Activated gamma-delta T cell treated with Interleukin-2 at 50 U/mL for 16 hours (primary cell): Measurements from ENCODE around the gene COX6B1.
"Not testable (repeated sequence)": the region's sequence is repeated elsewhere in the genome, so short reads cannot be mapped to it uniquely, and the experiment has no call there.

Source experiments
- DNase-seq: peaks from one replicate; pipeline ENCODE4 v3.0.0-alpha.2; 2020

COX6B1 gene, protein sequence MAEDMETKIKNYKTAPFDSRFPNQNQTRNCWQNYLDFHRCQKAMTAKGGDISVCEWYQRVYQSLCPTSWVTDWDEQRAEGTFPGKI

DNA sequence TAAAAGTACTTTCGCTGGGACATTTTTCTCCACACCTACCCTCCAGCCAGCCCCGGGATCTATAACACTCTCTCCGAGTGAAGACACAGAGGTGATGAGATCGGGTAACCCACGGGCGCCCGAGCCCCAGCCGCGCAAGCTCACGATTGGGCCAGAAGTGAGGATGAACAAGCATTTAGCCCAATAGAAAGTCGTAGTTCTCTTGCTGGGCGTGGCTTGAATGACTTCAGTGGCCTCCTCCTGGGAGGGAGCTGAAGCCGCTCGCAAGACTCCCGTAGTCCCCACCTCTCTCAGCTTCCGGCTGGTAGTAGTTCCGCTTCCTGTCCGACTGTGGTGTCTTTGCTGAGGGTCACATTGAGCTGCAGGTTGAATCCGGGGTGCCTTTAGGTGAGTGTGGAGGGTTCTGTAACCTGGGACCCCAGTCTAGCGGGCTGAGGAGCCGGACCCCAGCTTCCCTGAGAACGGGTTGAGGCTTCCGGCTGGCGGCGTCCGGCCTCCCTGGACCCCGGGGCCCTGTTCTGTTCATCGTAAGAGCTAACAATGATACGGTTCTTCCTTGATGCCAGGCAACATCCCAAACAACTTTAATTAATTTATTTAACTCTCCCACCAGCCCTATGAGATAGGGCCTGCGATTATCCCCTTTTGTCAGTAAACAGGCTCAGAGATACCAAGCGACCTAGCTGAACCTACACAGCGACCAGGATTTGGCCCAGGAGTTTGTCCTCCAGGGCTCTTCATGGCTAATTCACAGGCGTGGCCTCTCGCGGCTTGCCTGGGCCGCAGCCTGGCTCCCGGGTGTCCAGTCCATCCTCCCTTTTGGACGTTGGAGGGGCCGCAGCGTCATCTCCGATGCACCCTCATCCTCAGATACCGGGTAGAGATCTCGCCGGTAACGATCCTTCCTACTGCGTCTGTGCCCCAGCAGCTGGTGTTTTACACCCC lies at the start of gene COX6B1:
TSS of gene COX6B1 (plus strand) at position 307 of the 945 bp plus-strand sequence. CDS start 2,921 bp downstream, outside the sequence.
- DNase-seq = peak; percentile 90

DNA sequence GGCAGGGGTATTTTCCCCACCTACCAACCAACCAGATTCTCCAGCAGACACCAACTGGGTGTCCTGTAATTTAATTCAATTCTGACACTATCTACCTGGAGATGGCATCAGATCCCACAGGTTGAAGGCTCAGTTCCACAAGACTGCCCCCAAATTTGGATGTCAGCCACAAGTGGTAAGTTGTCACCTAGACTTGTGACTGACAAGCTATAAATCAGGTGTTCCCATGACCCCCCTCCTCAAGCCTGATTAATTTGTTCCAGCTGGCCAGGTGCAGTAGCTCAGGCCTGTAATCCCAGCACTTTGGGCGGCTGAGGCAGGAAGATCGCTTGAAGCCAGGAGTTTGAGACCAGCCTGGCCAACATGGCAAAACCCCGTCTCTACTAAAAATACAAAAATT lies 46.2 kb upstream of the COX6B1 start:
- no peak for DNase-seq

DNA sequence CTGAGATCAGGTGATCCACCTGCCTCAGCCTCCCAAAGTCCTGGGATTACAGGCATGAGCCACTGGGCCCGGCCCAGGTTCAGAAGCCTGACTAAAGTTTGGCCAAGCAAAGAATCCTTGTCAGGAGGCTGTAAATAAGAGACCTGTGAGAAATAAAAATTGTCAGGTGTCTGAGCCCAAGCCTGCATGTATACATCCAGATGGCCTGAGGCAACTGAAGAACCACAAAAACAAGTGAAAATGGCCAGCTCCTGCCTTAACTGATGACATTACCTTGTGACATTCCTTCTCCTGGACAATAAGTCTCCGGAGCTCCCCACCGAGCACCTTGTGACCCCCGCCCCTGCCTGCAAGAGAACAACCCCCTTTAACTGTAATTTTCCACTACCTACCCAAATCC lies 43.7 kb upstream of the COX6B1 start:
- DNase-seq = not testable (repeated sequence)

DNA sequence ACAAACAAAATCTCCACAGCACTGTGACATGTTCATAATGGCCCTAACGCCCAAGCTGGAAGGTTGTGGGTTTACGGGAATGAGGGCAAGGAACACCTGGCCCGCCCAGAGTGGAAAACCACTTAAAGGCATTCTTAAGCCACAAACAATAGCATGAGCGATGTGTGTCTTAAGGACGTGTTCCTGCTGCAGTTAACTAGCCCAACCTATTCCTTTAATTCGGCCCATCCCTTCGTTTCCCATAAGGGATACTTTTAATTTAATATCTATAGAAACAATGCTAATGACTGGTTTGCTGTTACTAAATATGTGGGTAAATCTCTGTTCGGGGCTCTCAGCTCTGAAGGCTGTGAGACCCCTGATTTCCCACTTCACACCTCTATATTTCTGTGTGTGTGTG lies 41.0 kb upstream of the COX6B1 start:
- not testable (repeated sequence) for DNase-seq

DNA sequence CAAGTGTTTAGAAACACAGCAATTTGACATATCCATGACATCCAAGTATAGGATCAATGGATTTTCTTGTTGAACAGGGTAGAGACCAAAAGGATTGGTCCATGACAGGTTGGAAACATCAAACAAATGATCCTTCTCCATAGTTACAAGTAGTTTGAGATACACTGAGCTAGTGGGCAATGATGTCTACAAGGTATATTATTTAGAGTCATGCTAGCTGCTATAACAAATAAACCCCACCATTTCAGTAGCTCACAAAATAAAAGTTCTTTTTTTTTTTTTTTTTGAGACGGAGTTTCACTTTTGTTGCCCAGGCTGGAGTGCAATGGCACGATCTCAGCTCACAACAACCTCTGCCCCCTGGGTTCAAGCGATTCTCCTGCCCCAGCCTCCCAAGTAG lies 40.5 kb upstream of the COX6B1 start:
- no peak for DNase-seq

DNA sequence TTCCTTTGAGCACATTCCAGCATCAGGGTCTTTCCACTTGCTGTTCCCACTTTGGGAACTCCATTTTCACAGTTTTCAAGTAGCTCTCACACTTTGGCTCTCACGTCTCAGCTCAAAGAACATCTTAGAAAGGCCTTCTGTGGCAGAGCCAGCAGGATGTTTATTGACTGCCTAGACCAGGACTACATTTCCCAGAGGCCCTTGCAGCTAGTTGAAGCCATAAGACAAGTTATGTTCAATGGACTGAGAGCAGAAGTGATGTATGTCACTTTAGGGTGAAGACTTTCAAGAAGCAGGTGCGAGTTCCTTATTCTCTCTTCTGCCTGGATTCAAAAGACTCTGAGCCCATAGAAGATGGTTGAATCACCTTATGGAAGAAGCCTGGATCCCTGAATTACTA lies 39.9 kb upstream of the COX6B1 start:
- no peak for DNase-seq

DNA sequence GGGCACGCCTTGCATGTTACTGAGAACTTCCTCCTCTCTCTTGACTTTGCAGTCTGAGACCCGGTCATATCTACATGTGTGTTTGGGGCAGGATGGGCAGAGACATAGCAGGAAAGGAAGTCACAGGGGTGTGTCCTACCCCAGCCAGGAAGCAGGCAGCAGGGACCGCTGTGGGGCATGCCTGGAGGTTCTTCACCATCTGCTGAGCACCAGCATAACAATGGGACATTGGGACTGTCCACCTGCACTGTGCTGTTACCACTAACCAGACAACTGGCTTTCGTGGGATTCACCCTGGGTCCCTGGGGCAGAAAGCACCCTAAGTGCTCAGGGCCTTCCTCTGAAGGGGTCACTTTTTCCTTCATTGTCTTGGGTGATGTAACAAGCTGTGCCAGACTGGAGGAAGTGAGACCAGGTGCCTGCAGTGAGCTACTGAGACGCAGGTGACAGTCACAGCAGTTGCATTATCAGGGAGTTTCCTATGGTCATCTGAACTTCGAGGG lies 38.2 kb upstream of the COX6B1 start:
- no peak for DNase-seq

DNA sequence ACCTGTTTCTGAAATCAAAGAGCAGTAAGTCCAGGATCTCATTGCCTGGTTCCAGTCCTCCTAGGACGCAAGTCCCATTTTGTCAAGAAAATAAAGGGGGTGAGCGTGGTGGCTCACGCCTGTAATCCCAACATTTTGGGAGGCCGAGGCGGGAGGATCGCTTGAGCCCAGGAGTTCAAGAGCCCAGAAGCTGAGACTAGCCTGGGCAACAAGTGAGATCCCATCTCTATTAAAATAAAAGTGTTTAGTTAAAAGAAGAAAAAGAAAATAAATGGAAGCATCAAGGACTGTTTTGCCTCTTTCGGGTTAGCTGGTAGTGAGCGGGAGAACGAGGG lies 35.9 kb upstream of the COX6B1 start:
- DNase-seq = no peak

DNA sequence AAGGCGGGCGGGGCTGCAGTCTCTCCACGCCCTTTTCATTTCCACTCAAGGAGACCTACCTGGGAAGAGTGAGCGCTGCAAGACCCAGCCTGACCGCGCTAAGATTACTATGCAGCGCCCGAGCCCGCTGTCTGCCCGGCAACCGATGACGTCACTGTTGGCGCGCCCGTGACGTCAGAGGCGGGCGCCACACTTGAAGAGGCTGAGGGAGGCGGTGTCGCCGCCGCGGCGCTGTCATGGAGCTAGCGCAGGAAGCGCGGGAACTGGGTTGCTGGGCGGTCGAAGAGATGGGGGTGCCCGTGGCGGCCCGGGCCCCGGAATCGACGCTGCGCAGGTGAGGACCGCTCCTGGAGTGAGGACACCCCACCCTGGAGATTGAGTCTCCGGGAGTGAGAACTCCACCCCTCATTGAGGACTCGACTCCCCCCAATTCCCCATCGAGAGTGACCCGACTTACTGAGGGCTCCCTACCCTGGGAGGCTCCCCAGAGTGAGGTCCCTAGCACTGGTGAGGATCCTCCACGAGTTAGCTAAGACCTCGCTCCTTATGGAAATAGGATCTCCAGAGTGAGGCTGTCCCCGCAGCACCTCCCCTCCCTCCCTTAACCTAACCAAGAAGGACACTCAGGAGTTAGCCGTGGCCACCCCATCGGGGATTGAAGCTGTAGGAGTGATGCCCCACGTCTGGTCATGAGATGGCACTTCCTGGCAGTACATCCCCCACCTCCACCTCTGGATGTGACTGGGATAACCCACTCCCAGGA lies 35.4 kb upstream of the COX6B1 start, which contains the start of gene HAUS5:
TSS of gene HAUS5 (plus strand) at position 177 of the 763 bp plus-strand sequence. CDS start at position 237, 60 bp downstream.
- peak; percentile 93 for DNase-seq

DNA sequence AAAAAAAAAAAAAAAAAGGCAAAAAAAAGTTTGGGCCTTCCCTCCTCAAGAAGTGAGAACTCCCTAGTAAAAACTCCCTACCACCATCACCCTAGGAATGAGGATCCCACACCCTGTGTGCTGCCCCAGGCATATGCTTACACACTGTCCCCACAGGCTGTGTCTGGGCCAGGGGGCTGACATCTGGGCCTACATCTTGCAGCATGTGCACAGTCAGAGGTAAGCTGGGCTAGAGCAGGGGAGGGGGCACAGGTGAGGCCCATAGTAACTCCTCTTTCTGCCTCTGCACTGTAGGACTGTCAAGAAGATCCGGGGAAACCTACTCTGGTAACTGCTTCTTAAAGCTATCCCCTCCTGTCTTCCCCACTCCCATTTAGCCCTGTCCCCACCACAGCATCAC lies 34.5 kb upstream of the COX6B1 start:
- no peak for DNase-seq

DNA sequence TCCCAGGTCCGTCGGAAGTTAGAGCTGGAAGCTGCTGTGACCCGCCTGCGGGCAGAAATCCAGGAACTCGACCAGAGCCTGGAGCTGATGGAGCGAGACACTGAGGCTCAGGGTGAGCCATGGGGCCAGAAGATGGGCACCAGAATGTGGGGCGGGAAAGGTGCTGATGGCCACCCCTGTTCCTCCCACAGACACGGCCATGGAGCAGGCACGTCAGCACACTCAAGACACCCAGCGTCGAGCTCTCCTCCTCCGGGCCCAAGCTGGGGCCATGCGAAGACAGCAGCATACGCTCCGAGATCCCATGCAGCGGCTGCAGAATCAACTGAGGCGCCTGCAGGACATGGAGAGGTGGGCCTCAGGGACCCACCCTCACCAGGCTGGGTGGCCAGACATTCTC lies 33.1 kb upstream of the COX6B1 start:
- DNase-seq = no peak

DNA sequence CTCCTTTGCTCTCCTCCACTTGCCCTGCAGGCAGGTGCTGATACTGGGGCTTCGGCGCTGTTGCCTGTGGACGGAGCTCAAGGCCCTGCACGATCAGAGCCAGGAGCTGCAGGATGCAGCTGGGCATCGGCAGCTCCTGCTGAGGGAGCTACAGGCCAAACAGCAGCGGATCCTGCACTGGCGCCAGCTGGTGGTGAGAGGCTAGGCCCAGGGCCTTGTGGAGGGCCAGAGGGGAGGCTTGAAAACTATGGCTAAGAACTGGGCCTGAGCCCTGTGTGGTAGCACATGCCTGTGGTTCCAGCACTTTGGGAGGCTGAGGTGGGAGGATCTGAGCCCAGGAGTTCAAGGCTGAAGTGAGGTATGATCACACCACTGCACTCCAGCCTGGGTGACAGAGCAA lies 29.3 kb upstream of the COX6B1 start:
- no peak for DNase-seq

DNA sequence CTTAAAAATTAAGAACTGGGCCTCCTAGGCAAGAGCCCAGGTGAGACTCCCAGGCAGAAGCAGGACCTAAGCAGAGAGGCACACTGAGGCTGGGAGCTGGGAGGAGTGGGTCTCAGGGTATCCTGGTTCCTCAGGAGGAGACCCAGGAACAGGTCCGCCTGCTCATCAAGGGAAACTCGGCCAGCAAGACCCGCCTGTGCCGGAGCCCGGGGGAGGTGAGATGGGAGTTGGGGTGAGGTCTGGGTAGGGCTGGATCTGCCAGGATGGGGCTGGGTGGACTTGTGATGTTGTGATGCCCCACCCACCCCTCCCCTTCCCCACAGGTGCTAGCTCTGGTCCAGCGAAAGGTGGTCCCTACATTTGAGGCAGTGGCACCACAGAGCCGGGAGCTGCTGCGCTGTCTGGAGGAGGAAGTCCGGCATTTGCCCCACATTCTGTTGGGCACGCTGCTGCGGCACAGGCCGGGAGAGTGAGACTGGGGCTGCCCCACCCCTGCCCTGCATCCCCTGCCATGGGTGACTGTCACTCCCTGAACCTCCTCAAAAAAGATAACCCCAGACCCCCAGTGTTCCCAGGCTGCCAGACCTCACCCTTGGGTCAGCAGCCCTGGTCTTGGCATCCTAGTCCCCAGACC lies 28.7 kb upstream of the COX6B1 start:
- no peak for DNase-seq

DNA sequence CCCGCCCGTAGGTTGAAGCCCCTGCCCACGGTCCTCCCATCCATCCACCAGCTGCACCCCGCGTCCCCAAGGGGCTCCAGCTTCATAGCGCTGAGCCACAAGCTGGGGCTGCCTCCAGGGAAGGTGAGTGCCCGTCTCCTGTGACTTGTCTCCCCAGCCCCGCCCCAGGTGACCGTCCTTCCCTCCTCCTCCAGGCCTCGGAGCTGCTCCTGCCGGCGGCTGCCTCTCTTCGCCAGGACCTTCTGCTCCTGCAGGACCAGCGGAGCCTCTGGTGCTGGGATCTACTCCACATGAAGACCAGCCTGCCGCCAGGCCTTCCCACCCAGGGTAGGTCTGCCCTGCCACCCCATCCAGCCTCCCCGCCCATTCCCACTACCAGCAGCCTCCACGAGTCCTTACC lies 28.1 kb upstream of the COX6B1 start:
- DNase-seq = no peak

DNA sequence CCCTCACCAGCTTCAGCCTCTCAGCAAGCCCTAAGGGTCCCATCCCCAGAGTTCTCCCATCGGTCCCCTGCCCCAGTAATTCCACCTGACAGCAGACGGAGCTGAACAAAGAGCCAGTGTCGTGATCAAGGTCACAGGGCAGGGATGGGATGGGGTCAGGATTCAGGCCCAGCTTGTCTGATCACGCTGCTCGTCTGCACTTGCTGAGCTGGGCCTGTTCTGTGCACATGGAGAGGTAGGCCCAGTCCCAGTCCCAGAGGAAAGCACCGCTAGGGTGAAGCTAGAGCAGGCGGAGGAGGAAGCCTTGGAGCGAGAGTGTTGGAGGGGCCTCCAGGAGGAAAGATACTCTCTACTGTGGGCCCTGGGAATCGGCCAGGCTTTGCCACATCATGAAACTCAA lies 26.4 kb upstream of the COX6B1 start:
- no peak for DNase-seq

DNA sequence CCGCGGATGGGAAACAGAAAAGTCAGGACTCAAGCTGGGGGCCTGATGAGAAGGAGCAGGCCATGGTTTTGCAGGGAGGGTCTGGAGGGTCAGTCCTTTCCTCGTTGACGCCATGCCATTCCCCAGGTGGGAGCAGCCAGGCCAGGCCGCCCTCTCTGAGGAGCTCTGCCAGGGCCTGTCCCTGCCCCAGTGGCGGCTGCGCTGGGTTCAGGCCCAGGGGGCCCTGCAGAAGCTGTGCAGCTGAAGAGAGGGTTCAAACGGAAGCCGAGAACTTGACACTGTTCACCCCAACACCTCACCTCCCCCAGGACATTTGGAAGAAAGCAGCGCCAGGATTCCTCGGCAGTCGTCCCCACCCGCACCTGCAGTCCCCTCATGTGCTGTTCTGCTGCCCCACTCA lies 25.4 kb upstream of the COX6B1 start:
- no peak for DNase-seq

DNA sequence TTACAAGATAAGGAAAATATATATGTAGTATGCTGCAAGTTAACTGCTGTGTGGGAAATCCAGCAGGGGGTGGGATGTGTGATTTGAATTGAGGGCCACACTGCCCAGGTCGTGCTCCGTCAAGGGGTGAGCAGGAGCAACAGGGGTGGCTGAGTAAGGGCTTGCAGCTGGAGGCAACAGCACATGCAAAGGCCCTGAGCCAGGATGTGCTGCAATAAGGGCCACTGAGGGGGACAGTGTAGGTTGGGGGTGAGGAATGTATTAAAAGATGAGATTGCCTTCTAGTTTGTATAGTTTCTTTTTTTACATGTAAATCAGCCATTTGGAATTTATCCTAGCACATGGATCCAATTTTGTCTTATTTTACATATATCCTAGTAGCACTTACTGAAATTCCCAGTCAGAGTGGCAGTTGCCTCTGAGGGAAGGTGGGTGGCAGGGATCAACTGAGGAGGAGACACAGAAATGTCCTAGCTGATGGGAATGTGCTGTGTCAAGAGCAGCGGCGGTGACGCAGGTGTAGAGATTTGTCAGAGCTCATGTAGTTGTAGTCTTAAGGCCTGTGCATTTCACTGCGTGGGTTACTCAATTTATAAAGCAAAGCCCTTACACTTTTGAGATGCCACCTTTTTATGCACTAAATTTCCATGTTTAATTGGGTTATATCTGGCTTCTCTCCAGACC lies 24.7 kb upstream of the COX6B1 start:
- DNase-seq = no peak

DNA sequence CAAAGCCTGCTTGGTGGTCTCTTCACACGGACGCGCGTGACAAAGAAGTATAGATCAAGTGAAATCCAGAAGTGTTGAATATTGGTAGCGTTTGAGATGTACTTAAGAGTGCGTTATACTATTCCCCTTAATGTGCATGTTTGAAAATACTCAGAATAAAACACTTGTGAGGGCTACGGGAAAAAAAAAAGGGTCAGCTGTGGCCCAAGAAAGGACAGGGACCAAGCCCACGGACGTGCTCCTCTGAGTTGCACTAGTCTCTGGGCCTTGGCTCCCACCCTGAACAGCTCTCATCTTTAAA lies 19.9 kb upstream of the COX6B1 start:
- DNase-seq = no peak

DNA sequence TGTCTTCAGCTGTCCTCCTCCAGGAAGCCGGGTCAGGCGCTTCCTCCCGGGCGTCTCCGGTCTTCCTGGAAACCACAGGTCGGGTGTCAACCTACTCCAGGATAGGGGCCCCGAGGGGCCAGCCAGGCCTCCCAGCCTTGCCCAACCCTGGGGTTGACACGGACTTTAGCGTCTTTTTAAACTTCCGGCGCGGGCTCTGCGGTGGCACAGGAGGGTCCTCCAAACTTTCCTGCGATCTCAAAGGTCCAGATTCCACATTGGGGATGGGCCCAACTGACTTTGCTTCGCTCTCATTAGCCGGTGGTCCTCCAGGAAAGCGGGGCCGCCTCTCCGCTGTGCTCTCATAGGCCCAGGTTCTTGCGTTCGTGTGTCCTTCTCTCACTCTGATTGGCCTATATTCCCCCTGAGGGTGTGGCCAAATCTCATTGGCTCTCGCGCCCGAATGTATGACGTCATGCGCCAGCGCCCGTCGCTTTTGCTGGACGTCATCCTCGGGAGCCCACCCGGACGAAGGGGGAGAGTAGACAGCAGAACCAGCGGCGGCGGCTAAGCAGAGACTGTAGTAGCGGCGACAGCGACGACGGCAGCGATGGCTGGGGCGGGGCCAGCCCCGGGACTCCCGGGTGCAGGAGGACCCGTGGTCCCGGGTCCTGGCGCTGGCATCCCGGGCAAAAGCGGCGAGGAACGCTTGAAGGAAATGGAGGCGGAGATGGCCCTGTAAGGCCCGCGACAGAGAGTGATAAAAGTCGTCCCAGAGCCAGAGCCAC lies 19.4 kb upstream of the COX6B1 start, which contains the start of gene RBM42:
TSS of gene RBM42 (plus strand) at position 472 of the 767 bp plus-strand sequence. CDS start at position 590, 118 bp downstream.
- DNase-seq = peak; percentile 96

DNA sequence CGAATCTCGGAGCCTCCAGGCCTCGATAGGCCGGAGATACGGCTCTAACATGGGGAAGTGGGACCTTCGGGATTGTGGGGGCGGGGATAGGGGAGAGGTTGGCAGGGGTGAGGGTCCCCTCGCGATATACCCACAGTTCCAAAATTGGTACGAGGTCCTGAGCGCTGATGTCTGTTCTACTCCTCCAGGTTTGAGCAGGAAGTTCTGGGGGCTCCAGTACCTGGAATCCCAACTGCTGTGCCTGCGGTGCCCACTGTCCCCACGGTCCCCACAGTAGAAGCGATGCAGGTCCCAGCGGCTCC lies 18.8 kb upstream of the COX6B1 start:
- DNase-seq = no peak

DNA sequence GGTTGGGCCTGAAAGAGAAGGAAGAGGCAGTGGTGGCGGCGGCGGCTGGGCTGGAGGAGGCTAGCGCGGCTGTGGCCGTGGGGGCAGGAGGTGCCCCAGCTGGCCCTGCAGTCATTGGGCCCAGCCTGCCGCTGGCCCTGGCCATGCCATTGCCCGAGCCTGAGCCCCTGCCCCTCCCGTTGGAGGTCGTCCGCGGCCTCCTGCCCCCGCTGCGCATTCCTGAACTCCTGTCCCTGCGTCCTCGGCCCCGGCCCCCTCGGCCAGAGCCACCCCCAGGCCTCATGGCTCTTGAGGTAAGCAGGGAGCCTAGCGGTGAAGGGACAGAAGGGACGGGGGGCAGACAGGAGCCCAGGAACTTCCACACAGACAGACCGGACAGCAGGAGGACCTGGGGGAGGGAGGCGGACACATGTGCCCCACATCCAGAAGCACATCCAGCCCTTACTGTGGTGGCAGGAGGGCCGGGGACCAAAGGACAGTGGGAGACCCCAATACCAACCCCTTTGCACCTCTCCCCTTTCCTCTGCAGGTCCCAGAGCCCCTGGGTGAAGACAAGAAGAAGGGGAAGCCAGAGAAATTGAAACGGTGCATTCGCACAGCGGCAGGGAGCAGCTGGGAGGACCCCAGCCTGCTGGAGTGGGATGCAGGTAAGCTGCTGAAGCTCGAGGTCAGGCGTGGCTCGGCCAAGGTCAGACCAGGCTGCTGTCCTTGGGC lies 14.2 kb upstream of the COX6B1 start:
- no peak for DNase-seq
